DLD1 (cell line): ENCODE results near the gene TRAPPC12.
"Not testable (repeated sequence)": the region's sequence is repeated elsewhere in the genome, so short reads cannot be mapped to it uniquely, and the experiment has no call there.

Experiments used
- in situ Hi-C: cut with HindIII; loops from 2 replicates; pipeline ENCODE4 v1.10.0; 2017; ENCODE audit warnings: low sequenced_read_pairs

Gene TRAPPC12

GRCh38 chr2:3430740-3431490, 51.4 kb downstream of the TRAPPC12 start:
- in situ Hi-C loops, result no loop called here

GRCh38 chr2:3432067-3432466, 52.6 kb downstream of the TRAPPC12 start:
- in situ Hi-C loops, result no loop called here

- in situ Hi-C loops, result no loop called here
These were observed 53.3 kb downstream of the TRAPPC12 start for GRCh38 chr2:3432693-3433338.

DNA sequence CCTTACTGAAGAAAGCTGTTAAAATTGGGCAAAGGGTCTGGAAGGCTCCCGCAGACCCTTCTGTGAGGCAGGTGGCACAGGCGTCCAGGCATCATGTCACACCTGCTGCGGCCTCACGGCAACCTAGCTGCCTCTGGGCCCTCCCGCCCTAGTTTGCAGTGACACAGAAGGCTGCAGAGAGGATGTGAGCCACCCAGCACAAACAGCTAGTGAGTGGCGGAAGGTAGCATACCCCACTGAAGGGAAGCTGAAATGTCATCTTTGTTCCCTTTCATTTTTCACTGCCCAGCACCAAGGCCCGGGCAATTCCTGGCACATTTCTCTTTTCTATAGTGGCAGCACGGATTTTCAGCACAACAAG, 53.8 kb downstream of the TRAPPC12 start:
- in situ Hi-C loops, result no loop called here

GRCh38 chr2:3433776-3434400, 54.4 kb downstream of the TRAPPC12 start:
- in situ Hi-C loops, result no loop called here

- in situ Hi-C loops, result no loop called here
These were observed 55.2 kb downstream of the TRAPPC12 start for GRCh38 chr2:3434654-3435053.

DNA sequence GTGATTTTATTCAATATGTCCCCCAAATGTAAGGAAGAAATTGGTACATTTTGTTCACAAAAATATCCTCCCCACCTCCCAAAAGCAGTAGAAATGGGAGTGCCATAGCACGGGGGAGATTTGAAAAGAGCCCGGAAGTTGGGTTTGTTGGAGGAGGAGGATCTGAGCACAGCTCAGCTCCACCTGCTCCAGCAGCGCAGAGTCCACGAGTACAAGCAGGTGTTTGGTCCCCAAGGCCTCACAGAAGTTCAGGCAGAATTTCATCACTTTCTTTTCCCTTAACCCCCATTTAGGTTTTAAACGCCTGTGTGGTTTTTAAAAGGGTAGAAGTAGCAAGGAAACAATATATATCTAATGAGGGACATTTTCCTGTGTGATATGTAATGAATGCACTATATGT, 56.0 kb downstream of the TRAPPC12 start:
- in situ Hi-C loops, result no loop called here

GRCh38 chr2:3440477-3440876, 61.0 kb downstream of the TRAPPC12 start:
- in situ Hi-C loops, result no loop called here

DNA sequence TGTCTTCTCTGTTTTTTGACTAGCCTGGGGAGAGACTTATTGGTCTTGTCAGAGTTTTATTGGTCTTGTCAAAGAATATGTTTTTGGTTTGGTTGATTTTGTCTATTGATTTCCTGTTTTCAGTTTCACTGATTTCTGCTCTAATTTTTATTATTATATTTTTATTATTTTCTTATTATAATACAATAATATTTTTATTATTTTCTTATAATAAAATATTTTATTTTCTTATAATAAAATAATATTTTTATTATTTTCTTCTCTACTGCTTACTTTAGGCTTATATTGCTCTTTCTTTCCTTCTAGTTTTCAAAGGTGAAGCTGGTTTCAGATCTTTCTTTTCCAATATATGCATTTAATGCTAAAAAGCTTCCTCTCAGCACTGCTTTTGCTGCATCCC, 62.0 kb downstream of the TRAPPC12 start:
- in situ Hi-C loops, result no loop called here

GRCh38 chr2:3442185-3442584, 62.7 kb downstream of the TRAPPC12 start:
- in situ Hi-C loops, result no loop called here

DNA sequence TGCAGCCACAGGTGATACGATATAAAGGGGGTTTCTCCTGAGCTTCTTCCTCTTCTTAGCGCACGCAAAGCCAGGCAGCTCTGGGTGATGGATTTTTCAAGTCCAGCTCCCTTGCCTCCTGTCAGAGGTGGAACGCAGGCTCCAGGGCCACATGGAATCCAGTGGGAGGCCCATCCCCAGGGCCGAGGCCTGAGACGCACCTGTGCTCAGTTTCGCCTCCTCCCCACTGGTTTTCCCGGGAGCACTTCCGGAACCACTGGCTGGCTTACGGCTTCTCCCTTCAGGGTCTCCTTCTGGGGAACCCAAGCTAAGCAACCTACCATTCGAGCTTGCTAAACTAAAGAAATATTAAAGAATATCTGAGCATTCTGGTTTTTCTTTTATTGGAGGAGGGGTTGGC, 63.6 kb downstream of the TRAPPC12 start:
- in situ Hi-C loops, result no loop called here

GRCh38 chr2:3443506-3444084, 64.1 kb downstream of the TRAPPC12 start:
- in situ Hi-C loops, result no loop called here

DNA sequence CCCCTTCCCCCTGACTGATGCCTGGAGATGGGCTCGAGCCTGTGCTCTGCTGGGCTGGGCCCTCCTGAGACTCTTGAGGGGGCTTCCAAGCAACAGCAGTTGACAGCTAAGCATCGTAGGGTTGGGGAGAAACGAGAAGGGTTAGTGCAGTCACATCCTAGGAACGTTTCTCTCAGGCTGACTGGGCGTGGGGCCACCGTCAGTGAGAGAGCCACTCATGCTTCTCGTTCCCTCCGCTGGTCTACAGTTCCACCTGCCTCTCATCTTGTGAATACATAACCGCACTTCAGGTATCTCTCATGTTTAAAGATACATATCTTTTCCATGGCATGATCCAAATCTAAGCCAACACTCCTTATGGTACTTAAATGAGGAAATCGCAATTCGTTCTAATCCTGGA, 66.4 kb downstream of the TRAPPC12 start:
- in situ Hi-C loops, result no loop called here

DNA sequence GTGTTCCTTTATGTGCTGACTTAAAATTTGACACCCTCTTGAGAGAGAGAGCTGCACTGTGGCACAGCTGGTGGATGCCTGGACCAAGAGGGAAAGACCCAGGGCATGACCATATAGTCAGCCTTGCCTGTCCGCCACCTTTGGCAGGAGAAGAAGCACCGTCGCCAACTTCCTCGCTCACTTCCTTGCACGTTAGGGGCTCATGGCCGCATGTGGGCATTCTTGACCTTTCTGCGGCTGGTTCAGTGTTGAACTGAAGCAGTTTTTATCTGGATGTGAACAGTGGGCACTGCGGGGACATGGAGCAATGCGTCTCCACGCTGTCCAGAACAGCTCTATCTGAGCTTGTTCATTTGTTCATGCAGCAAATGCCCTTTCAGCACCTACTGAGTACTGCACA, 66.9 kb downstream of the TRAPPC12 start:
- in situ Hi-C loops, result no loop called here

DNA sequence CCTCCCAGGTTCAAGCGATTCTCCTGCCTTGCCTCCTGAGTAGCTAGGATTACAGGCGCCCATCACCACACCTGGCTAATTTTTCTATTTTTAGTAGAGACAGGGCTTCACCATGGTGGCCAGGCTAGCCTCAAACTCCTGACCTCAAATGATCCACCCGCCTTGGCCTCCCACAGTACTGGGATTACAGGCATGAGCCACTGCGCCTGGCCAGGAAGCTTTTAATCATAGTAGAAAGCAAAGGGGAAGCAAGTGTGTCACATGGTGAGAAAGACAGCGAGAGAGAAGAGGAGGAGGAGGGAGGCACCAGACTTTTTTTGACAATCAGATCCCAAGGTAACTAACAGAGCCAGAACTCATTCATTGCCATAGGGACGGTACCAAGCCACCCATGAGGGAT, 67.7 kb downstream of the TRAPPC12 start:
- in situ Hi-C loops, result not testable (repeated sequence)

- in situ Hi-C loops, result no loop called here
These were observed 68.4 kb downstream of the TRAPPC12 start for GRCh38 chr2:3447789-3448317.

DNA sequence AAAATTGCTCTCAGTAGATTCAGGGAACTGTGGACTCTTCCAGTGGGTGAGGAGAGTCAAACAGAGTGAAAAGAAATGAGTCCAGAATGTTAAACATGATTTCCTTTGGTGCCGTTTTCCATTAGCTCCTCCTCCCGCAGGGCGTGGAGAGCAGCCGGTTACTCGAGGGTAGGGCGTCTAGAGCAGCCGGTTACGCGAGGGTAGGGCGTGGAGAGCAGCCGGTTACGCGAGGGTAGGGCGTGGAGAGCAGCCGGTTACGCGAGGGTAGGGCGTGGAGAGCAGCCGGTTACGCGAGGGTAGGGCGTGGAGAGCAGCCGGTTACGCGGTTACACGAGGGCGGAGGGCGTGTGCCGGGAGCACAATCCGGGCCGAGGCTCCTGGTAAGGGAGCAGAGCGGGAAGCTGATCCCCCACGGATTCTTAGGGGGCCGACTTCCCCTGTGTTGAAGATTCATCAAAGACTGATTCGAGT, 69.0 kb downstream of the TRAPPC12 start:
- in situ Hi-C loops, result not testable (repeated sequence)

DNA sequence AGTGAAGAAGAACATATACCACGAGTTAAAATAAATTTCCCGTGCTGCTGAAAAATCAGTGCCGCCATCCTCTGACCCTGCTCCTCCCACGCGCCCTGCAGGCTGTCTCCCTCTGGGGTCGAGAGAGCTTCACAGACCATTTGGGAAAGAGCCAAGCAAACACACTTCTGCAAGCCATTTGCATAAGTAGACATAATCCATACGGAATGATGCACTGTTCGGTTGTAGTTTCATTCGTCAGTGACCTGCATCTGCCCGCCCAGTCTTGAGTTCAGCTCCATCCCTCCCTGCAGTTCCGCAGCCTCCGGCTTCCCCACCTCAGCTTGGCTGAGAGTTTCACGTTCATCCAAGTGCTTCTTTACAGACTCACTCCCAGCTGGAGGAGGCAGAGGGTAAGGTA, 69.6 kb downstream of the TRAPPC12 start:
- in situ Hi-C loops, result no loop called here

- in situ Hi-C loops, result no loop called here
These were observed 70.4 kb downstream of the TRAPPC12 start for GRCh38 chr2:3449936-3450335.

GRCh38 chr2:3450385-3451010, 71.0 kb downstream of the TRAPPC12 start:
- in situ Hi-C loops, result no loop called here

DNA sequence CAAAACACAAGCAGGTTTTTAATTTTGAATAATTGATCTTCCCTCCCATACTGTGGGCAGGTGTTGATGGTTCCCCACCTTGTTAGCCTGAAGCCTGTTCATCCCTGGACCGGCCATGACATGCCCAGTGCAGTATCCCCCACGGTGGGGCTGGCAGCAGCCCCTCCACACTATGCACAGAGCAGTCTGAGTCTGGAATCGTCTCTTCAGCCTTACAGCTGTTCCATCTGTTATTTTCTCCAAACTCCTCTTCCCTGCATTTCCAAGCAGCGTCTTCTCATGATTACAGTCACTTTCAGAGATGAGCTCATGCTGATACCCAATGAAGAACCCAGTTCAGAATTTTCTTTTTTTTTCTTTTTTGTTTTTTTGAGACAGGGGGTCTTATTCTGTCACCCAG, 71.7 kb downstream of the TRAPPC12 start:
- in situ Hi-C loops, result no loop called here
